IMR-90 (cell line): Measurements from ENCODE around the gene KLK8. TPM values are rescaled to one million over a fixed set of nuclear protein-coding genes. Genes with fewer than 3 reads are reported as not detected.

Experiments used
- ATAC-seq: fragments of 200-7000 bp; cut with Tn5 transposase; 2 replicates; pipeline ENCODE4 v1.9.1; 2020; ENCODE audit warnings: low read depth, mild to moderate bottlenecking, moderate library complexity
- BruUV-seq: library from RNA; stranded (reverse); fragments of 400-500 nt; replicated peaks from 2 replicates; lab custom pipeline; 2021; lab: Mats Ljungman, UMichigan
- CTCF ChIA-PET: fragments of 300-600 bp; formaldehyde crosslinking; extraction: SDS; loops from one replicate; lab custom pipeline; 2021; ENCODE audit warnings: antibody characterized with exemption; lab: Yijun Ruan, JAX
- POLR2A ChIA-PET: fragments of 300-600 bp; sonication (Branson Sonifier 250); formaldehyde crosslinking; loops from one replicate; lab custom pipeline; 2022; ENCODE audit warnings: antibody characterized with exemption; ENCODE audit not compliant: unreplicated experiment; lab: Charles Lee
- DNase-seq: peaks from one replicate; pipeline ENCODE4 v3.0.0; 2013
- H2AFZ ChIP-seq: replicated peaks from 2 replicates; pipeline ENCODE3; 2013; ENCODE audit warnings: low read length, mild to moderate bottlenecking; ENCODE audit not compliant: poor library complexity
- H2AK5ac ChIP-seq: 2 replicates; pipeline ENCODE4 v1.6.1; 2013; ENCODE audit warnings: low read depth, low read length, inconsistent platforms
- H2AK9ac ChIP-seq: replicated peaks from 2 replicates; pipeline ENCODE3; 2013; ENCODE audit warnings: mild to moderate bottlenecking, low read depth, low read length, moderate library complexity; ENCODE audit not compliant: poor library complexity
- H2BK120ac ChIP-seq: 2 replicates; pipeline ENCODE4 v1.6.1; 2013; ENCODE audit warnings: low read depth, low read length, inconsistent platforms
- H2BK15ac ChIP-seq: 3 replicates; pipeline ENCODE4 v1.6.1; 2013; ENCODE audit warnings: low read depth, low read length, inconsistent platforms
- H2BK20ac ChIP-seq: 2 replicates; pipeline ENCODE4 v1.6.1; 2013; ENCODE audit warnings: low read depth, mild to moderate bottlenecking, inconsistent platforms, low read length, moderate library complexity
- H2BK5ac ChIP-seq: 2 replicates; pipeline ENCODE4 v1.6.1; 2013; ENCODE audit warnings: mild to moderate bottlenecking, low read depth, low read length, inconsistent platforms; ENCODE audit not compliant: poor library complexity, severe bottlenecking
- H3K14ac ChIP-seq: replicated peaks from 2 replicates; pipeline ENCODE4 v1.6.1; 2013; ENCODE audit warnings: low read depth, low read length, inconsistent platforms
- H3K18ac ChIP-seq: 2 replicates; pipeline ENCODE4 v1.6.1; 2013; ENCODE audit warnings: low read depth, low read length, control low read depth
- H3K23ac ChIP-seq: 2 replicates; pipeline ENCODE4 v1.6.1; 2013; ENCODE audit warnings: low read depth, low read length, inconsistent platforms
- H3K27ac ChIP-seq: 2 replicates; pipeline ENCODE4 v1.5.1; 2013; ENCODE audit warnings: mild to moderate bottlenecking, control low read depth, low read length; ENCODE audit not compliant: insufficient read depth
- H3K27me3 ChIP-seq: 2 replicates; pipeline ENCODE4 v1.6.1; 2013; ENCODE audit warnings: low read length; ENCODE audit not compliant: control insufficient read depth, insufficient read depth
- H3K36me3 ChIP-seq: 2 replicates; pipeline ENCODE4 v1.6.1; 2013; ENCODE audit warnings: low read length, mixed read lengths; ENCODE audit not compliant: control insufficient read depth, insufficient read depth
- H3K4ac ChIP-seq: 2 replicates; pipeline ENCODE4 v1.6.1; 2013; ENCODE audit warnings: low read depth, low read length, inconsistent platforms
- H3K4me1 ChIP-seq: 2 replicates; pipeline ENCODE4 v1.6.1; 2013; ENCODE audit warnings: low read length, mixed read lengths; ENCODE audit not compliant: control insufficient read depth, insufficient read depth
- H3K4me2 ChIP-seq: 2 replicates; pipeline ENCODE4 v1.6.1; 2013; ENCODE audit warnings: low read depth, mild to moderate bottlenecking, control low read depth, low read length, moderate library complexity
- H3K4me3 ChIP-seq: 2 replicates; pipeline ENCODE4 v1.5.1; 2013; ENCODE audit warnings: low read depth, mild to moderate bottlenecking, control low read depth, low read length, moderate library complexity; ENCODE audit not compliant: insufficient read depth
- H3K56ac ChIP-seq: 2 replicates; pipeline ENCODE4 v1.6.1; 2013; ENCODE audit warnings: low read length, inconsistent platforms; ENCODE audit not compliant: insufficient read depth; ENCODE audit errors: extremely low read depth
- H3K79me1 ChIP-seq, 2 experiments: 2 replicates each; pipeline ENCODE4 v1.6.1; 2013; ENCODE audit warnings: low read length in 2 of 2, inconsistent platforms in 1 of 2, low read depth in 1 of 2
- H3K9ac ChIP-seq: 2 replicates; pipeline ENCODE4 v1.6.1; 2013; ENCODE audit warnings: low read depth, low read length, control low read depth
- H3K9me1 ChIP-seq: 2 replicates; pipeline ENCODE4 v1.6.1; 2013; ENCODE audit warnings: low read length, inconsistent platforms; ENCODE audit not compliant: insufficient read depth
- H3K9me3 ChIP-seq: 2 replicates; pipeline ENCODE4 v1.6.1; 2013; ENCODE audit warnings: low read length; ENCODE audit not compliant: control insufficient read depth, insufficient read depth
- H4K20me1 ChIP-seq: 2 replicates; pipeline ENCODE4 v1.6.1; 2013; ENCODE audit warnings: low read length, inconsistent platforms; ENCODE audit not compliant: insufficient read depth
- H4K5ac ChIP-seq: 2 replicates; pipeline ENCODE4 v1.6.1; 2013; ENCODE audit warnings: mild to moderate bottlenecking, low read depth, low read length, control low read depth
- H4K8ac ChIP-seq, 2 experiments: 2 replicates each; pipeline ENCODE4 v1.6.1; 2013; ENCODE audit warnings: low read depth in 2 of 2, low read length in 2 of 2, control low read depth in 1 of 2, inconsistent platforms in 1 of 2
- H4K91ac ChIP-seq: 2 replicates; pipeline ENCODE4 v1.6.1; 2013; ENCODE audit warnings: low read depth, low read length, inconsistent platforms; ENCODE audit not compliant: insufficient read depth
- BHLHE40 ChIP-seq: fragments of 150-350 bp; IDR thresholded peaks from 2 replicates; pipeline ENCODE4 v1.6.1; 2016; ENCODE audit warnings: mild to moderate bottlenecking, low read depth, low read length
- CEBPB ChIP-seq: IDR thresholded peaks from 2 replicates; pipeline ENCODE4 v1.6.1; 2012; ENCODE audit warnings: low read depth, low read length, improper control_type of control experiment
- CTCF ChIP-seq: conservative IDR thresholded peaks from 2 replicates; pipeline ENCODE4 v1.5.1; 2012; ENCODE audit warnings: mild to moderate bottlenecking, low read depth, low read length, improper control_type of control experiment
- ELK1 ChIP-seq: fragments of 150-350 bp; IDR thresholded peaks from 2 replicates; pipeline ENCODE4 v1.6.1; 2016; ENCODE audit warnings: low read depth, mild to moderate bottlenecking, low read length, moderate library complexity, borderline replicate concordance
- FOS ChIP-seq: fragments of 150-350 bp; IDR thresholded peaks from 2 replicates; pipeline ENCODE4 v1.6.1; 2016; ENCODE audit warnings: low read depth, low read length
- MAFK ChIP-seq: IDR thresholded peaks from 2 replicates; pipeline ENCODE4 v1.6.1; 2012; ENCODE audit warnings: low read depth, low read length, improper control_type of control experiment
- MAZ ChIP-seq: IDR thresholded peaks from 2 replicates; pipeline ENCODE4 v1.6.1; 2012; ENCODE audit warnings: low read depth, mild to moderate bottlenecking, low read length, improper control_type of control experiment, moderate library complexity, borderline replicate concordance
- NFE2L2 ChIP-seq: fragments of 150-350 bp; IDR thresholded peaks from 2 replicates; pipeline ENCODE4 v1.6.1; 2016; ENCODE audit warnings: low read depth, mild to moderate bottlenecking, low read length
- POLR2A ChIP-seq: IDR thresholded peaks from 2 replicates; pipeline ENCODE4 v1.6.1; 2012; ENCODE audit warnings: mild to moderate bottlenecking, low read depth, low read length
- RAD21 ChIP-seq: IDR thresholded peaks from 2 replicates; pipeline ENCODE4 v1.6.1; 2012; ENCODE audit warnings: low read length, improper control_type of control experiment
- RCOR1 ChIP-seq: IDR thresholded peaks from 2 replicates; pipeline ENCODE4 v1.6.1; 2012; ENCODE audit warnings: mild to moderate bottlenecking, low read length, improper control_type of control experiment; ENCODE audit not compliant: insufficient replicate concordance
- RFX5 ChIP-seq: IDR thresholded peaks from 2 replicates; pipeline ENCODE4 v1.8.0; 2012; ENCODE audit warnings: low read depth, mild to moderate bottlenecking, low read length, moderate library complexity
- USF2 ChIP-seq: fragments of 150-350 bp; IDR thresholded peaks from 2 replicates; pipeline ENCODE4 v1.6.1; 2017; ENCODE audit warnings: mild to moderate bottlenecking, antibody characterized with exemption, low read length, low read depth
- WGBS, 2 experiments: methylation state at CpG; one replicate each; pipeline versions ENCODE4 v1.1.5 to v1.1.7; 2013; ENCODE audit warnings: missing lambda C conversion rate in 2 of 2; ENCODE audit not compliant: insufficient read length in 1 of 2; ENCODE audit errors: extremely low coverage in 2 of 2; 5-methylcytosine and 5-hydroxymethylcytosine counted together
- dilution Hi-C: fragments of 300-500 bp; cut with HindIII; formaldehyde crosslinking; loops from one replicate; pipeline ENCODE4 v1.14.3; 2018; ENCODE audit warnings: low sequenced_read_pairs; ENCODE audit not compliant: unreplicated experiment
- in situ Hi-C: fragments of 300-500 bp; cut with MboI; formaldehyde crosslinking; loops from 3 replicates; pipeline ENCODE4 v1.14.3; 2019; ENCODE audit warnings: low sequenced_read_pairs, inconsistent platforms, mixed read lengths
- intact Hi-C: fragments of 100-400 bp; cut with micrococcal nuclease; formaldehyde crosslinking; loops from 2 replicates; pipeline ENCODE4 v1.10.0; 2022
- polyA plus RNA-seq, 3 experiments: library from polyadenylated mRNA; depleted of rRNA; stranded (reverse); fragments of >200 nt; gene quantifications; 2 replicates each; pipeline ENCODE4 v1.2.3, GENCODE V29; 2012; ENCODE audit warnings: low replicate concordance in 1 of 3
- total RNA-seq: library from RNA; depleted of rRNA; stranded (reverse); fragments of >200 nt; gene quantifications from 2 replicates; pipeline ENCODE4 v1.2.3, GENCODE V29; 2012

The KLK8 gene
- total and polyA plus RNA-seq, 2 of the 4 experiments (the other 2 are of a cell fraction) = not detected

DNA sequence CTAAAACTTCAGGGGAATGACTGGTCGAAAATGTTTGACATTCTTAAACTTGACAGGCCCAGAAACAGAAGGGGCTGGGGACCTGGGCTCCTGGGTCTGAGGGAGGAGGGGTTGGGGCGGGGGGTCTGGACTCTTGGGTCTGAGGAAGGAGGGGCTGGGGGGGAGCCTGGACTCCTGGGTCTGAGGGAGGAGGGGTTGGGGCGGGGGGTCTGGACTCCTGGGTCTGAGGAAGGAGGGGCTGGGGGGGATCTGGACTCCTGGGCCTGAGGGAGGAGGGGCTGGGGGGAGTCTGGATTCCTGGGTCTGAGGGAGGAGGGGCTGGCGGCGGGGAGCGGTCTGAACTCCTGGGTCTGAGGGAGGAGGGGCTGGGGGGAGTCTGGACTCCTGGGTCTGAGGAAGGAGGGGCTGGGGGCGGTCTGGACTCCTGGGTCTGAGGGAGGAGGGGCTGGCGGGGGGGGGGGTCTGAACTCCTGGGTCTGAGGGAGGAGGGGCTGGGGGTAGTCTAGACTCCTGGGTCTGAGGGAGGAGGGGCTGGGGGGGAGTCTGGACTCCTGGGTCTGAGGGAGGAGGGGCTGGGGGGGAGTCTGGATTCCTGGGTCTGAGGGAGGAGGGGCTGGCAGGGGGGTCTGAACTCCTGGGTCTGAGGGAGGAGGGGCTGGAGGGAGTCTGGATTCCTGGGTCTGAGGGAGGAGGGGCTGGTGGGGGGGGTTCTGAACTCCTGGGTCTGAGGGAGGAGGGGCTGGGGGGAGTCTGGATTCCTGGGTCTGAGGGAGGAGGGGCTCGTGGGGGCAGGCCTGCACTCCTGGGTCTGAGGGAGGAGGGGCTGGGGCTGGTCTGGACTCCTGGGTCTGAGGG is 26.5 kb downstream of the KLK8 start (continued):
- TF ChIP-seq ELK1 = no peak

DNA sequence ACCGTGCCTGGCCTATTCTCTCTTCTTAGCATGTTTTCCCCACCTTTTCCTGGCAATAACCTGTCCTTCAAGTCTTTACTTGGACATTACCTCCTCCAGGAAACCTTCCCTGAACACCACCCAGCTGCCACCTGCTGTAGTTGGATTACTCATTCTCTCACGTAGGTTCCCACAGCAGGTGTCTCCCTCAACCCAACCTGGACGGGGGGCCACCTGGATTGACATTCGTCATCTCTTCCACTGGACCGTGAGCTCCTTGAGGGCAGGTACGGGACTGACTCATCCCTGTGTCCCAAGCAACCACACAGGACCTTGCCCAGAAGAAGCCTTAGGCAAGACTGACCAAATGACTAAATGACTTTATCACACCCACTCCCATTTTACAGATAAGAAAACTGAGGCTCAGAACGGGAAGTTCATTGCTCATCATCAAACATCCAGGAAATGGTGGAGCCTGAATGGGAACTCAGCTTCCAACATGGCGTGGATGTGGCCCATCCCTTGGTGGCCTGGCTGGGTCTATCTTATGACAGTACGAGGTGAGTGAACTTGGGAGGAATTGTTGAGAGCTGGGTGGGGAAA is 28.5 kb downstream of the KLK8 start:
- Histone ChIP-seq H3K9me3 (no peaks in the 10 kb centered on the region; the same call in none of the 2 replicates), H2BK15ac (no peak overlapping the region), H4K8ac (no peak overlapping the region), H4K5ac (no peak overlapping the region), H3K18ac (no peak overlapping the region), H3K56ac (no peak overlapping the region), H2AK5ac (no peak overlapping the region), H2BK20ac (no peak overlapping the region), H3K27ac (no peak overlapping the region), H3K4me1 (no peaks in the 10 kb centered on the region), H3K4me2 (no peak overlapping the region), H3K9ac (no peak overlapping the region), H3K23ac (no peak overlapping the region), H4K20me1 (no peaks in the 10 kb centered on the region), H2BK120ac (no peak overlapping the region), H3K4ac (no peak overlapping the region), H3K36me3 (no peaks in the 10 kb centered on the region), H3K27me3 (no peaks in the 10 kb centered on the region), H4K91ac (no peak overlapping the region), H2AFZ (no peak overlapping the region), H3K14ac (no peak overlapping the region), H2AK9ac (no peak overlapping the region), H3K79me1 (no peaks in the 10 kb centered on the region), H3K9me1 (no peaks in the 10 kb centered on the region), H2BK5ac (no peak overlapping the region), H3K4me3 (no peak overlapping the region)
- intact Hi-C loops = no loop called here
- ChIA-PET POLR2A (no interaction called here), CTCF (no interaction called here)
- DNase-seq (no peak), ATAC-seq (no peak)
- BruUV-seq = no TSS peak
- 20% methylated on average over 2 of the region's 9 CpGs; no CpG with 5 or more reads in 1 of the 2 experiments for WGBS, 2 experiments
- in situ Hi-C loops = no loop called here
- dilution Hi-C loops = no loop called here
- TF ChIP-seq MAFK (no peak), CTCF (no peak), RAD21 (no peak), CEBPB (no peak), FOS (no peak), RCOR1 (no peak), USF2 (no peak), POLR2A (no peak), MAZ (no peak), BHLHE40 (no peak), RFX5 (no peak), NFE2L2 (no peak)
